Activated naive CD4-positive, alpha-beta T cell treated with anti-CD3 and anti-CD28 coated beads, Interleukin-2, amount 50 U/mL, for 24 hours (primary cell): ENCODE measurements around the gene TGOLN2.
A peak's percentile ranks its signal among the peaks of the same experiment; 100 is the strongest.

ENCODE experiments used
- H3K27ac Mint-ChIP-seq: one replicate; pipeline ENCODE4 v1.8.0; 2021; ENCODE audit warnings: mild to moderate bottlenecking, mixed read lengths
- H3K27me3 Mint-ChIP-seq: one replicate; pipeline ENCODE4 v1.8.0; 2021; ENCODE audit warnings: mixed read lengths
- H3K36me3 Mint-ChIP-seq: one replicate; pipeline ENCODE4 v1.8.0; 2021; ENCODE audit warnings: mixed read lengths
- H3K4me1 Mint-ChIP-seq: one replicate; pipeline ENCODE4 v1.8.0; 2021; ENCODE audit warnings: mixed read lengths
- H3K4me3 Mint-ChIP-seq: one replicate; pipeline ENCODE4 v1.8.0; 2021; ENCODE audit warnings: mild to moderate bottlenecking, mixed read lengths
- H3K9me3 Mint-ChIP-seq: one replicate; pipeline ENCODE4 v1.8.0; 2021; ENCODE audit warnings: mixed read lengths

TGOLN2 gene

DNA sequence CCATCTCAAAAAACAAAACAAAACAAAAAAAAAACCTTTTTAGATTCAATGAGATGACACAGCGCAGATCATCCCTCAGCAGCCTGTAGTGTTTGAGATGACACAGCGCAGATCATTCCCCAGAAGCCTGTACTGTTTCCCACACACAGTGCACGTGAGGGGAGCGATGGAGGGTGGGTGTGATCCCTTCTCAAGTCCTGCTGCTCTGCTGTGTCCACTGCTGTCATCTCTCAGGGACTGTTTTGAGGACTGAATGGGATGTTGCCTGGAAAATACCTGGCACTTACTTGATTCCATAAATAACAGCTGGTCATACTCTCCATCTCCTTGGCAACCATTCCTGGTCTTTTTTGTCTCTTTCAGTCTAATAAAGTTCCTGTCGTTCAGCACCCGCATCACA, 25.7 kb downstream of the TGOLN2 start:
- Mint-ChIP-seq H3K9me3 (no peaks in the 10 kb centered on the region), H3K4me3 (no peak overlapping the region), H3K4me1 (peaks cover 13% of the 10 kb centered on the region), H3K36me3 (no peaks in the 10 kb centered on the region), H3K27ac (no peak overlapping the region), H3K27me3 (no peaks in the 10 kb centered on the region)

DNA sequence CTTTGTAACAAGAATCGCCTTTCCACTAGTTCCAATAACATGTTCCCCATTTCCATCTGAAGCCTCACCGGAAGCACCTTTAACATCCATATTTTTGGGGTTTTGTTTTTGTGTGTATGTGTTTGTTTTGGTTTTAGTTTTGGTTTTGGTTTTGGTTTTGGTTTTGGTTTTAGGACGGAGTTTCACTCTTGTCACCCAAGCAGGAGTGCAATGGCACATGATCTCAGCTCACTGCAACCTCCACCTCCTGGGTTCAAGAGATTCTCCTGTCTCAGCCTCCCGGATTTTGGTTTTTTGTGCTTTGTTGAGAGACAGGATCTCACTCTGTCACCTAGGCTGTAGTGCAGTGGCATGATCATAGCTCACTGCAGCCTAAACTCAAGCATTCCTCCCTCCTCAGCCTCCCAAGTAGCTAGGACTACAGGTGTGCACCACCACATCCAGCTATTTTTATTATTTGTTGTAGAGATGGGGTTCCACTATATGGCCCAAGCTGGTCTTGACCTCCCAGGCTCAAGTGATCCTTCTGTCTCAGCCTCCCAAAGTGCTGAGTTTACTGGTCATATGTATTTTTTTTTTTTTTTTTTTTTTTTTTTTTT, 36.3 kb downstream of the TGOLN2 start:
- Mint-ChIP-seq H3K27me3 (no peaks in the 10 kb centered on the region), H3K4me3 (peak overlapping the region; percentile 37), H3K4me1 (peaks cover 25% of the 10 kb centered on the region)

DNA sequence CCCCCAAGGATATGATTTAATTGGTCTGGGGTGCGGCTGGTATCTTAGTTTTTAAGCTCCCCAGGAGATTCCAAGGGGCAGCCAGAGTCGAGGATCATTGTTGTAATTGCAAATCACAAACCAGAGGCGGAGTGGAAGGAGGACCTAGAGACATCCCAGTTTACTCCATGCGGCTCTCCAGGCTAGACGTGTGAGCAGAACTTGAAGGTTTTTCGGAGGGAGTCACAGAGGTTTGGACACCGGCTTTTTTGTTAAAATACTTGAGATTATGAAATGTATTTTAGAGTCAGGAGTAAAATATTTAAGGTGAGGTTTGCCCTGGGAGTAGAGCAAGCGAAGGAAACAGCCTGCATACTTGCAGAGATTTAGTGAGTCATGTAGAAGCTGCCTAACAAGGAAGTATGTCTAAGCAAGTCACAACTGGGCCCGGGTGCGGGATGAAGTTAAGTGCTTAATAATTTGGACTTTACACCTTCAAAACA, 39.5 kb downstream of the TGOLN2 start:
- H3K4me3 Mint-ChIP-seq = no peak overlapping the region
- H3K27ac Mint-ChIP-seq = no peak overlapping the region
- no peaks in the 10 kb centered on the region for H3K27me3 Mint-ChIP-seq
- H3K36me3 Mint-ChIP-seq = no peaks in the 10 kb centered on the region
- H3K4me1 Mint-ChIP-seq = peaks cover 29% of the 10 kb centered on the region
- H3K9me3 Mint-ChIP-seq = no peaks in the 10 kb centered on the region

More for the DNA sequence above, 36.3 kb downstream of the TGOLN2 start:
- Mint-ChIP-seq H3K9me3 (no peaks in the 10 kb centered on the region), H3K36me3 (no peaks in the 10 kb centered on the region), H3K27ac (peak overlapping the region; percentile 91)

DNA sequence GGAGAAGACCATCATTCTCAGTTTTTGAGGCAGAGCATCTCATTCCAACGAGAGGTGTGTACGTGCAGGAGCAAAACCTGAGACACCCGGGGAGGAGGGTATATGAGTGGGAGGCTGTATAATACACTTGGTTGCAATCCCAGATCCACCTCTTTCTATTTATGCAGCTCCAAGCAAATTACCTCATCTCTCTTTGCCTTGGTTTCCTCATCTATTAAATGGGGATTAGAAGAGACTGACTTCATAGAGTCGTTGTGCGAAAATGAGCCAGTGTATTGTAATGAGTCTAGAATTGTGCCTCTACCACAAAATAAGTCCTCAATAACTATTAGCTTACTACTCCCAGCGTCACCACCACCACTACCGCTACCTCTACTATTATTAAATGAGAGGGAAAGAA, 40.1 kb downstream of the TGOLN2 start:
- H3K4me1 Mint-ChIP-seq = peaks cover 27% of the 10 kb centered on the region
- H3K4me3 Mint-ChIP-seq = no peak overlapping the region
- no peaks in the 10 kb centered on the region for H3K36me3 Mint-ChIP-seq
- no peak overlapping the region for H3K27ac Mint-ChIP-seq
- no peaks in the 10 kb centered on the region for H3K9me3 Mint-ChIP-seq
- no peaks in the 10 kb centered on the region for H3K27me3 Mint-ChIP-seq

DNA sequence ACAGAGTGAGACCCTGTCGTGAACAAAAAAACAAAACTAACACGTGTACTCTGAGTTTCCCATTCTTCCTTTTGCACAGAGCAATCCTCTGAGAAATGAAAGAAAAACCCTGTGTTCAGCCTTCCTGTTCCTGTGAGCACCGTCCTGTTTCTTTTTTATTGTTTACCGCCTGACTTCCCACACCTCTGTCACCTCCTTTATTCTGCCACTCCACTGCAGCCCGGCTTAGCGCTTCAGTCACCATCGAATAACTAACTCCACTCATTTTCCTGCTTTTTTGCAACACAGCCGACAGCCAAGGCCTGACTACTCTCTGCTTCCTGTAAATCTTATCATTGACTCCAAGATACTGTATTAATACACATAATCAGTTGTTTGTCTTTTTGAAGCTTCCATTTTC, 40.9 kb downstream of the TGOLN2 start:
- H3K27ac Mint-ChIP-seq = peak overlapping the region; percentile 85
- no peaks in the 10 kb centered on the region for H3K9me3 Mint-ChIP-seq
- H3K4me3 Mint-ChIP-seq = peak overlapping the region; percentile 5
- no peaks in the 10 kb centered on the region for H3K27me3 Mint-ChIP-seq
- peaks cover 27% of the 10 kb centered on the region for H3K4me1 Mint-ChIP-seq
- no peaks in the 10 kb centered on the region for H3K36me3 Mint-ChIP-seq

DNA sequence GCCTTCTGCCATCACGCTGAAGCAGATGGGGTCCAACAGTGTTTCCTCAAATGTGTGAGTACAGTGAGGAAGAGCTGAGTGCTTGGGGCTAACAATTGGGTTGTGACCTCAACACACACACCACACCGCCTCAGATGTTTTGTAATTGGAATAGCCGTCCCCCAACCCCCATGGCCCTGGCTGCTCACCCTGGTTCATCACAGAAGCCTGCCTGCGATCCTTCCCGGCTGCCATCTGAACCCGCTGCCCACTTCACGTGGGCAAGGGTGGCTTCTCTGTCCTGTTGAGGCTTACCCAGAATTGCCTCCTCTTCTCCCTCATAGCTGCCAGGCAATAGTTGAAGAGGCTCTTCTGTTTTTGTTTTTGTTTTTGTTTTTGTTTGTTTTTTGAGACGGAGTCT, 44.1 kb downstream of the TGOLN2 start:
- Mint-ChIP-seq H3K4me1 (peaks cover 12% of the 10 kb centered on the region), H3K27ac (no peak overlapping the region), H3K27me3 (no peaks in the 10 kb centered on the region), H3K9me3 (no peaks in the 10 kb centered on the region), H3K36me3 (no peaks in the 10 kb centered on the region), H3K4me3 (no peak overlapping the region)

DNA sequence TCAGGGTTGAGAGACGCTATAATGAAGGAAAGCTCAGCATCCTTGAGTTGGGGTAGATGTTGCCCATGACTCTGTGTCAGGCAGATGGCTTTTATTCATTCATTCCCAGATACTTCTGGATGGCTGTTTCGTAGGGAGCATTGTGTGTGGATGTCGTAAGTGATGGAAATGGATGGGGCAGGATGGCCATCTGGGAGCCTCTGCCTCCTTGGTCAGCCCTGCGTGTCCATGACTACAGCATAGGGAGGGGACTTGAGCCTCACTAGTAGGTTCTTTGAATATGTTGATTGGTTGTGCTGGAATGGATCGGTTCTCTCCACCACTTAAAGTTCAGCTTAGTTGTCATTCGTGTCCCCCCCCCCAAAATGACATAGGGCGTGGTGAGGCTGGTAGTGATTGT, 44.9 kb downstream of the TGOLN2 start:
- no peaks in the 10 kb centered on the region for H3K27me3 Mint-ChIP-seq
- no peaks in the 10 kb centered on the region for H3K9me3 Mint-ChIP-seq
- H3K4me1 Mint-ChIP-seq = peaks cover 12% of the 10 kb centered on the region
- H3K36me3 Mint-ChIP-seq = no peaks in the 10 kb centered on the region
- H3K27ac Mint-ChIP-seq = no peak overlapping the region
- H3K4me3 Mint-ChIP-seq = no peak overlapping the region

DNA sequence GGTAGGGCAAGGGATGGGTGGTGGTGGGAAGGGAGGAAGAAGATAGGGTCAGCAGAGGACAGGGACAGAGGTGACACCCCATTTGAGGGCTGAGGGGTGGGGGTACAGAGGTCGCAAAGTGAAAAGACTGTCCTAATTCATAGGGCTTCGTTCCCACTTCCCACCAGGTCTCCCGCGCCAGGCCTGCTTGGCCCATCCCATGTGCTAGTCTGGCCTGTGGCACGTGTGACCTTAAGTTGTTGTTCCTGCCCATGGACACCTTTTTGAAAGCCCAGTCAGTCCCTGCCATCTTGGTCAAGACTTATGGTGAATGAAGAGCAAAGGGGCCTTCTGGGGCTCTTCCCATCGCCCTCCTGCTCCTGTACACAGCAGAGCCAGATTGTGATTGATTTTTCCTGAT, 46.2 kb downstream of the TGOLN2 start:
- no peaks in the 10 kb centered on the region for H3K9me3 Mint-ChIP-seq
- no peak overlapping the region for H3K27ac Mint-ChIP-seq
- H3K27me3 Mint-ChIP-seq = no peaks in the 10 kb centered on the region
- H3K4me3 Mint-ChIP-seq = no peak overlapping the region
- H3K4me1 Mint-ChIP-seq = peaks cover 5% of the 10 kb centered on the region
- H3K36me3 Mint-ChIP-seq = no peaks in the 10 kb centered on the region

DNA sequence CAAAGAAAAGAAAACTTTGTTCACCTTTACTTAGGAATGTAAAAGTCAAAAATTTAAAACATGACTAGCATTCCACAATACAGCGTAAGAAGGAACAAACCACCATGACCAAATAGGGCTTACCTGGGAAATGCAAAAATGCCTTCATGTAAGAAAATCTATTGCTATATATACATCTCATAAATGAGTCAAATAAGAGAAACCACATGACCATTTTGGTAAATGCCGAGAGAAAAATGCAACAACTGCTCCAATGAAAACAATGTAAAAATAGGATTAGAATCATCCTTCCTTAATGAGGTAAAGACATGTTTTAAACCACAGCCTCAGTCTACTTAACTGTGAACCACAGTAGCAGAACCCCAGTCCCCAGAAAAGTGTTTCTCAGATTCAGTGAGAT, 49.4 kb downstream of the TGOLN2 start:
- Mint-ChIP-seq H3K9me3 (no peaks in the 10 kb centered on the region), H3K4me1 (no peaks in the 10 kb centered on the region), H3K27me3 (no peaks in the 10 kb centered on the region), H3K4me3 (no peak overlapping the region), H3K27ac (no peak overlapping the region), H3K36me3 (no peaks in the 10 kb centered on the region)

DNA sequence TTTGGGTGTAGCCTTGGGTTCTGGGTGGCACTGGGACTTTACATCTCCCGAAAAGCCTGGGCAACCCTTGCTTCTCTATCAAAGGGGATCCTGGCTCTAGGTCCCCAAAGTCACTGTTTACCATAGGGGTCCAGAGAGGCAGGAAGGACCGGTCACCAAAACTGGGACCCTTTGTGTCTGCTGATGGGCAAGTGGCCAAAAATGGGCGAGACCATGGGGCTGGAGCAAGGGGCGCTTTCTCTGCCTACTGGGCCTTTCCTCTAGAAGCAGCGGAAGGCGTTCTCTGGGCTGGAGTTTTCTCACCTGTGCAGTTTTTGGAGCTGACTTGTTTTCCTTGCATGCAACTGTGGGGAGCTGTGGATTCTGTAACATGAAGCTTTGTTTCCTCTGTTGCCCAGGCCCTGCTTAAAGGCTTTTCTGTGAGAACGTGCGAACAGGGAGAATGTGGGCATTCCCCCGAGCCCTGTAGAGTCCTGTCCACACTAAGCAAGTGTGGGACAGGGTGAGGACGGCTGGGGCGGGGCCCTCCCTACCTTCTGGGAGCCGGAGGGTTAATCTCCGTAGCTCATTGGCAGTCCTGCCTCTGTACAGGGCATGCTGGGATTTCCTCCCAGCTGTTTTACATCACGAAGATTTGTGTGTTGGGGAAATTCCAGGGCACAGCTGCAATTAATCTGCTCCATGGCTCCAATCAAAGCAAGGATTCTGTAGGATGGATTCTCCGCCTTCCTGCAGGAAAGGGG, 50.2 kb downstream of the TGOLN2 start:
- Mint-ChIP-seq H3K4me1 (no peaks in the 10 kb centered on the region), H3K27me3 (no peaks in the 10 kb centered on the region), H3K9me3 (no peaks in the 10 kb centered on the region), H3K36me3 (no peaks in the 10 kb centered on the region), H3K27ac (no peak overlapping the region), H3K4me3 (no peak overlapping the region)

DNA sequence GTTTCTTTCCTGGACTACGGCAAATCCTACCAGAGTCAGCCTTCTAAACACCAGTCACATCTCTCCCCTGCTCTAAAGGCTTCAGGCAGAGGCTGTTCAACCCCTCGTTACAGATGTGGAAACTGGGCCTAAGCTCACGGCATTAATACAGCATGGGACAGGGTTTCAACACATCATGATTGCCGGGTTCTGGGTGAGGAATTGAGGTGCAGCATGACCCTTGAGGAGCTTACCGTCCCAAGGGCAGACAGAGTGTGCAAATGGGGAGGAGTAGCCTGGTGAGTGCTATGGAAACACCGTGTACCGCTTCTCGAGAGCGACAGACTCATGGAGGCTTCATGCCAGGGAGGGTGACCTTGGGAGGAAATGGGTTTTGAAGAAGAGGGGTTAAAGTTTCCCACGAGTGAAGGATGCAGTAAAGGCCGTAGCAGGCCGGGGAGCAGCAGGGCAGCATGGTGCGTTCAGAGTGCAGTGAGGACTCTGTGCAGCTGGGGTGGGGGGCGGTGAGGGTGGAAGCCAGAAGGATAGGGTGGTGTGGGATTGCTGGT, 51.1 kb downstream of the TGOLN2 start:
- Mint-ChIP-seq H3K36me3 (no peaks in the 10 kb centered on the region), H3K9me3 (no peaks in the 10 kb centered on the region), H3K27me3 (no peaks in the 10 kb centered on the region), H3K4me3 (no peak overlapping the region), H3K4me1 (no peaks in the 10 kb centered on the region), H3K27ac (no peak overlapping the region)

DNA sequence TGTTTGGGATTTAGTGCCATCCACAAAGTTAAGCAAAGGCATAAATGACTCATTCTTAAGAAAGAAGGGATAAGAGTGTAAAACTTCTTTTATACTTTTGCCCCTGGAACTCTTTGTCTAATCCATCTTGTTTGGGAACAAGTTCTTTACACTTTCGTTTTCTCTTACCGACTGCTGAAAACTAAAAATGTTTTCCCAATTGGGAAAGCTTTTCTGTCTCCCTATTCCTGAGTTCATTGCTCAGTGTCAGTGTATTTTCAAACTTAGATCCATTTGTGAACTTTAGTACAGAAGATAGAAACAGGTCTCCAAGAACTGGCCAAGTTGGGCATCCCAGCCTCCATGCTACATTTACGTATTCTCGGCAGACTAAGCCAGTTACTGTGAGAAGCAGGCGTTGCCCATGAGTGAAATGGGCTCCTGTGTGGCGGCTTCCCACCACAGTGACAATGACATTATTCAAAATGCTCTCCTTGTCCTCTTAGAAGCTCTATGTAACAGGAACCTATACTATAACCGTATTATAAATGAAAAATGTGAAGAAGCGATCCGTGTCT, 51.7 kb downstream of the TGOLN2 start:
- Mint-ChIP-seq H3K27ac (no peak overlapping the region), H3K4me1 (no peaks in the 10 kb centered on the region), H3K27me3 (no peaks in the 10 kb centered on the region), H3K9me3 (no peaks in the 10 kb centered on the region), H3K4me3 (no peak overlapping the region), H3K36me3 (no peaks in the 10 kb centered on the region)

DNA sequence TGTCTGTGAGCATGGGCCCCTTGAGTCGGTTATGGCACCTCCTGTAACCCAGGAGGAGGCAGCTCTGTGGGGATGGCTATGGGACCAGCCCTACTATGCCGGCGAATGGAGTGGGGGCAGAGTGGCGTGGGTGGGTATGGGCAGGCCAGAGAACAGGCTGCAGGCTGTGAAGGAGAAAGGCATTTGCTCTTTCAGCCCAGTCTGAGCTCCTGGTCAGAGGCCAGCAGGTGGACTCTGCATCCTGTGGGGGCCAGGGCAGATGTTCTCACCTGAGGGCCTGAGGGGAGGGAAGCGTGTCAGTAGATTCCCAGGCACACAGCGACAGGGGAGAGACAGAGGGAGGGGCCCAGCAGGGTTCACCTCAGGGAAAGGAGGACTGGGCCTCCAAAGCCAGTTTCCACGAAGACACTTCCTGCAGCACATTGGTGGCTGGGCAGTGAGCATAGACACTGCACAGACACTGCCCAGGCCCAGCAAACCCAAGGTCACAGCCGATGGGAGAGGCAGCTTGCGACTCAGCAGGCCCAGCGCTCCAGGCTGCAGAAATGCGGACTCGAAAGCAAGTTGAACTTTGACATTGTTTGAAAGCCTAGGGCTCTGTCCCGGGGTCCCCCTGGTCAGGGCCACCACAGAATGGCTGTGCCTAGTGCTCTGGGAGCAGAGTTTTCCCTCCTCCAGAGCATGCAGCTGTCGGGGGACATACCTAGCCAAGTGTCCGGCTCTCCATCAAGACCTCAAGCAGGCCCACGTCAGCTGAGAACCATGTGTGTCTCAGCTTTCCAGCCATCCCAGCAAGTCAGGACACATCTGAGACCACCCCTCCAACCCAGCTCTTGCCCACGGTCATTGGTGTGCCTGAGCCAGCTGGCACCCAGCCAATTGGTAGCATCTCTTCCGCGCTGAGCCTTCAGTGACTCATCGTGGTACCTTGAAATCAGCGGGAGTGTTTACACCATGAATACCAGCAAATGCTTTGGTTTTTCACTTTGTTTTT, 53.8 kb downstream of the TGOLN2 start:
- Mint-ChIP-seq H3K27me3 (no peaks in the 10 kb centered on the region), H3K36me3 (no peaks in the 10 kb centered on the region), H3K4me3 (no peak overlapping the region), H3K27ac (no peak overlapping the region), H3K9me3 (no peaks in the 10 kb centered on the region), H3K4me1 (no peaks in the 10 kb centered on the region)

DNA sequence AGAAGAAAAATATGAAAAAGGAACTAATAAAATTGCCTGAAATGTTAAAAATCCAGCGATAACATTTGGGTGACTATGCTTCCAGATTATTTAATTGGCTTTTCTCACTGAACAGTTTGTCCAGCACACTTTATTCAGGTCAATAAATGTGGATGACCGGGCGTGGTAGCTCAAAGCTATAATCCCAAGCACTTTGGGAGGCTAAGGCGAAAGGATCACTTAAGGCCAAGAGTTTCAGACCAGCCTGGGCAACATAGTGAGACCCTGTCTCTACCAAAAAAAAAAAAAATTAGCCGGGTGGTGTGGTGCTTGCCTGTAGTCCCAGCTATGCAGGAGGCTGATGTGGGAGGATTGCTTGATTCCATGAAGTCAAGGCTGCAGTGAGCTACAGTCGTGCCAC, 55.4 kb downstream of the TGOLN2 start:
- no peak overlapping the region for H3K27ac Mint-ChIP-seq
- H3K27me3 Mint-ChIP-seq = no peaks in the 10 kb centered on the region
- H3K4me3 Mint-ChIP-seq = no peak overlapping the region
- H3K4me1 Mint-ChIP-seq = no peaks in the 10 kb centered on the region
- H3K9me3 Mint-ChIP-seq = no peaks in the 10 kb centered on the region
- no peaks in the 10 kb centered on the region for H3K36me3 Mint-ChIP-seq

DNA sequence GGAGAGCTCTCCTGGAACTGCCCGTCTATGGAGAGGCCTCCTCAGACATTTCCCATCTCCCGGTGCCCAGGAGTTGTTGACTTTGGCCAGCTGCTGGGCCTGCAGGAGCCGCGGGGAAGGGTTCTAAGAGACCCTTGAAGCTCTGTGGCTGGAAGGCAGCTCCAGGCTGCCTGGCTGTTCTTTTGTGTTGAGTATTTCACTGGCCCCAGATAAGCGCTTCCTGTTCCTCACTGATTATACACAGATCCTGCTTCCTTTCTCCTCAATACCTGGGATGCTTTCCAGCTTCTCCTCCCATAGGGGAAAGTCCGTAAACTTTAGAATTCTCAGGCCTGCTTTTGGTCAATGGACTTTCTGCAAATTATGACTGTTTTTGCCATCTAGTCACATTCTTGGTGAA, 57.8 kb downstream of the TGOLN2 start:
- Mint-ChIP-seq H3K27me3 (no peaks in the 10 kb centered on the region), H3K4me1 (no peaks in the 10 kb centered on the region), H3K4me3 (no peak overlapping the region)

More for the DNA sequence above, 57.8 kb downstream of the TGOLN2 start:
- Mint-ChIP-seq H3K9me3 (no peaks in the 10 kb centered on the region), H3K36me3 (no peaks in the 10 kb centered on the region), H3K27ac (no peak overlapping the region)
